Measurements from ENCODE around the gene KRTAP5-10.
A peak's percentile ranks its signal among the peaks of the same experiment; 100 is the strongest.
"Not testable (repeated sequence)": the region's sequence is repeated elsewhere in the genome, so short reads cannot be mapped to it uniquely, and the experiment has no call there.

The KRTAP5-10 gene

GRCh38 chr11:71572811-71573210 is 7.4 kb downstream of the KRTAP5-10 start:
- no peak for DNase-seq (ENCODE audit: low read depth in 2 of 2)

- DNase-seq (ENCODE audit: low read depth in 2 of 2): no peak
Observed at GRCh38 chr11:71574418-71574817, 9.1 kb downstream of the KRTAP5-10 start.

GRCh38 chr11:71575723-71576424 is 10.5 kb downstream of the KRTAP5-10 start:
- no peak for DNase-seq (ENCODE audit: low read depth in 2 of 2)

- DNase-seq (ENCODE audit: low read depth in 2 of 2): not testable (repeated sequence)
Observed at GRCh38 chr11:71576688-71577465, 11.5 kb downstream of the KRTAP5-10 start.

GRCh38 chr11:71577469-71578004 is 12.2 kb downstream of the KRTAP5-10 start:
- DNase-seq (ENCODE audit: low read depth in 2 of 2): no peak

GRCh38 chr11:71579513-71579912 is 14.2 kb downstream of the KRTAP5-10 start:
- DNase-seq (ENCODE audit: low read depth in 2 of 2): not testable (repeated sequence)

GRCh38 chr11:71580057-71581003 is 15.0 kb downstream of the KRTAP5-10 start:
- DNase-seq (ENCODE audit: low read depth in 2 of 2): no peak

- no peak for DNase-seq (ENCODE audit: low read depth in 2 of 2)
Observed at GRCh38 chr11:71581826-71582225, 16.5 kb downstream of the KRTAP5-10 start.

GRCh38 chr11:71582309-71582895 is 17.0 kb downstream of the KRTAP5-10 start, which contains the start of gene KRTAP5-11:
TSS of gene KRTAP5-11 (minus strand) at chr11:71582875. CDS start at chr11:71582837, 38 bp downstream.
- no peak for DNase-seq (ENCODE audit: low read depth in 2 of 2)

- not testable (repeated sequence) for DNase-seq (ENCODE audit: low read depth in 2 of 2)
Observed at GRCh38 chr11:71582969-71583368, 17.6 kb downstream of the KRTAP5-10 start.

GRCh38 chr11:71585673-71586072 is 20.3 kb downstream of the KRTAP5-10 start:
- DNase-seq (ENCODE audit: low read depth in 2 of 2): not testable (repeated sequence)

- not testable (repeated sequence) for DNase-seq (ENCODE audit: low read depth in 2 of 2)
Observed at GRCh38 chr11:71588314-71588713, 23.0 kb downstream of the KRTAP5-10 start.

- DNase-seq (ENCODE audit: low read depth in 2 of 2): peak; percentile 47 to 60
Observed at GRCh38 chr11:71588822-71589545, 23.6 kb downstream of the KRTAP5-10 start.

- DNase-seq (ENCODE audit: low read depth in 2 of 2): not testable (repeated sequence)
Observed at GRCh38 chr11:71589546-71589920, 24.2 kb downstream of the KRTAP5-10 start.

GRCh38 chr11:71603221-71603620 is 37.9 kb downstream of the KRTAP5-10 start:
- DNase-seq (ENCODE audit: low read depth in 2 of 2): not testable (repeated sequence)

GRCh38 chr11:71604798-71605488 is 39.6 kb downstream of the KRTAP5-10 start:
- DNase-seq (ENCODE audit: low read depth in 2 of 2): not testable (repeated sequence)

- not testable (repeated sequence) for DNase-seq (ENCODE audit: low read depth in 2 of 2)
Observed at GRCh38 chr11:71606853-71607519, 41.6 kb downstream of the KRTAP5-10 start.

- not testable (repeated sequence) for DNase-seq (ENCODE audit: low read depth in 2 of 2)
Observed at GRCh38 chr11:71607520-71608216, 42.3 kb downstream of the KRTAP5-10 start.

GRCh38 chr11:71608272-71608671 is 42.9 kb downstream of the KRTAP5-10 start:
- DNase-seq (ENCODE audit: low read depth in 2 of 2): not testable (repeated sequence)
